Measurements from ENCODE around the gene ATXN7L3B. TPM values are rescaled to one million over a fixed set of nuclear protein-coding genes. Genes with fewer than 3 reads are reported as not detected.
A peak's percentile ranks its signal among the peaks of the same experiment; 100 is the strongest.
"Not testable (repeated sequence)": the region's sequence is repeated elsewhere in the genome, so short reads cannot be mapped to it uniquely, and the experiment has no call there.

Gene ATXN7L3B
- total RNA-seq, 1 donor from 2014 or later, result 47.0 TPM

DNA sequence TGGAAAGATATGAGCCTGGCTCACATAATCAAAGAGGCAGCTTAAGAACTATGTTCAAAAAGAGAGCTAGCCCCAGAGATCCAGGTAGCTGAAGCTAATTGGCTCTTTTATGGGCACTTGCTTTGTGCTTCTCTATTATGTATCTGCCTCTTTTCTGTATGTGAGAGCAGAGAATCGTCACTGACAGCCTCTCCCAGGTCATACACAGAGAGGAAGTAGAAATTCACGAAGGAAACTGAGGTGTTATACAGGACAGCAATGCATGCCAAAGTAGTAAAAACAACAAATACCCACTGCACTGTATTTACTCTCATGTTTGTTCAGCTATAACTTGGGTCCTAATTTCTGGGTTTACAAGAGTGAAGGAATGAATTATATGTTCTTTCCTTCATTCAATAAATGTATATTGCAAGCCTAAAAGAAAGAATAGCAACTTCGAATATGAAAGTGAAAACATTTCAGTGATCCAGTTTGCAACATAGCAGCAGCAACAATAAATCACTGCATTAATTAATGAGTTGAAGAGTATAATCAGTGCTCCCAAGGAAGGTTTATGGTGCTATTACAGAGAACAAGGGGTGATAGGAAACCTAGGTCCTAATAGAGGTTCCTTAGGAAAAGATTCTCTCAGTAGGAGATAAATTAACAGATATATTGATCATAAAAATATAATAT, 47.1 kb upstream of the ATXN7L3B start:
- Histone ChIP-seq H2AFZ (replicated peaks) (no peak overlapping the region), H3K4me2 (no peak overlapping the region), H3K9me3 (ENCODE audit: low read depth) (no peaks in the 10 kb centered on the region), H4K20me1 (ENCODE audit: low read depth) (no peaks in the 10 kb centered on the region), H3K4me1 (no peaks in the 10 kb centered on the region), H3K27me3 (no peaks in the 10 kb centered on the region), H3K27ac (no peak overlapping the region), H3F3A (ENCODE audit: low read depth) (no peaks in the 10 kb centered on the region), H3K9ac (no peak overlapping the region), H3K4me3 (no peak overlapping the region), H3K79me2 (ENCODE audit: low read depth) (no peaks in the 10 kb centered on the region), H3K36me3 (no peaks in the 10 kb centered on the region)
- no peak overlapping the region for H3K27ac Mint-ChIP-seq
- no peaks in the 10 kb centered on the region for H3K36me3 Mint-ChIP-seq
- no peak for DNase-seq (ENCODE audit: low spot score)
- no peaks in the 10 kb centered on the region for H3K27me3 Mint-ChIP-seq (ENCODE audit: insufficient read depth, low read depth)
- no peaks in the 10 kb centered on the region for H3K4me1 Mint-ChIP-seq
- no peaks in the 10 kb centered on the region for H3K9me3 Mint-ChIP-seq
- no peak overlapping the region for H3K4me3 Mint-ChIP-seq
- no peak for TF ChIP-seq EZH2phosphoT487 (IDR thresholded peaks at IDR 0.05)
- TF ChIP-seq EZH2 (IDR thresholded peaks at IDR 0.05), result no peak
- TF ChIP-seq, protein P1, sequence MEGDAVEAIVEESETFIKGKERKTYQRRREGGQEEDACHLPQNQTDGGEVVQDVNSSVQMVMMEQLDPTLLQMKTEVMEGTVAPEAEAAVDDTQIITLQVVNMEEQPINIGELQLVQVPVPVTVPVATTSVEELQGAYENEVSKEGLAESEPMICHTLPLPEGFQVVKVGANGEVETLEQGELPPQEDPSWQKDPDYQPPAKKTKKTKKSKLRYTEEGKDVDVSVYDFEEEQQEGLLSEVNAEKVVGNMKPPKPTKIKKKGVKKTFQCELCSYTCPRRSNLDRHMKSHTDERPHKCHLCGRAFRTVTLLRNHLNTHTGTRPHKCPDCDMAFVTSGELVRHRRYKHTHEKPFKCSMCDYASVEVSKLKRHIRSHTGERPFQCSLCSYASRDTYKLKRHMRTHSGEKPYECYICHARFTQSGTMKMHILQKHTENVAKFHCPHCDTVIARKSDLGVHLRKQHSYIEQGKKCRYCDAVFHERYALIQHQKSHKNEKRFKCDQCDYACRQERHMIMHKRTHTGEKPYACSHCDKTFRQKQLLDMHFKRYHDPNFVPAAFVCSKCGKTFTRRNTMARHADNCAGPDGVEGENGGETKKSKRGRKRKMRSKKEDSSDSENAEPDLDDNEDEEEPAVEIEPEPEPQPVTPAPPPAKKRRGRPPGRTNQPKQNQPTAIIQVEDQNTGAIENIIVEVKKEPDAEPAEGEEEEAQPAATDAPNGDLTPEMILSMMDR (IDR thresholded peaks at IDR 0.05), result no peak

GRCh38 chr12:74491374-74491773, 46.3 kb upstream of the ATXN7L3B start:
- no peak overlapping the region for H3K27ac ChIP-seq
- no peaks in the 10 kb centered on the region for H3F3A ChIP-seq (ENCODE audit: low read depth)
- no peak overlapping the region for H3K4me2 ChIP-seq
- no peak for DNase-seq (ENCODE audit: low spot score)
- no peaks in the 10 kb centered on the region for H3K79me2 ChIP-seq (ENCODE audit: low read depth)
- H3K4me3 ChIP-seq, result no peak overlapping the region
- no peaks in the 10 kb centered on the region for H3K4me1 ChIP-seq
- Mint-ChIP-seq H3K4me1 (no peaks in the 10 kb centered on the region), H3K27me3 (ENCODE audit: insufficient read depth, low read depth) (no peaks in the 10 kb centered on the region), H3K9me3 (no peaks in the 10 kb centered on the region), H3K27ac (no peak overlapping the region), H3K36me3 (no peaks in the 10 kb centered on the region), H3K4me3 (no peak overlapping the region)
- no peaks in the 10 kb centered on the region for H4K20me1 ChIP-seq (ENCODE audit: low read depth)
- H3K27me3 ChIP-seq, result no peaks in the 10 kb centered on the region
- peak overlapping the region; percentile 21 for H2AFZ ChIP-seq (replicated peaks)
- no peaks in the 10 kb centered on the region for H3K36me3 ChIP-seq
- no peaks in the 10 kb centered on the region for H3K9me3 ChIP-seq (ENCODE audit: low read depth)
- H3K9ac ChIP-seq, result no peak overlapping the region
- TF ChIP-seq EZH2 (IDR thresholded peaks at IDR 0.05), result no peak
- TF ChIP-seq, protein P1 (IDR thresholded peaks at IDR 0.05), result no peak
- no peak for TF ChIP-seq EZH2phosphoT487 (IDR thresholded peaks at IDR 0.05)

GRCh38 chr12:74499192-74499591, 38.4 kb upstream of the ATXN7L3B start:
- no peak overlapping the region for H3K4me3 ChIP-seq
- DNase-seq (ENCODE audit: low spot score), result no peak
- no peaks in the 10 kb centered on the region for H3K9me3 ChIP-seq (ENCODE audit: low read depth)
- no peak overlapping the region for H2AFZ ChIP-seq (replicated peaks)
- H3F3A ChIP-seq (ENCODE audit: low read depth), result no peaks in the 10 kb centered on the region
- no peak overlapping the region for H3K4me2 ChIP-seq
- H3K9me3 Mint-ChIP-seq, result no peaks in the 10 kb centered on the region
- no peaks in the 10 kb centered on the region for H4K20me1 ChIP-seq (ENCODE audit: low read depth)
- no peak overlapping the region for H3K4me3 Mint-ChIP-seq
- H3K27ac Mint-ChIP-seq, result no peak overlapping the region
- H3K27me3 ChIP-seq, result no peaks in the 10 kb centered on the region
- no peak overlapping the region for H3K27ac ChIP-seq
- H3K4me1 Mint-ChIP-seq, result no peaks in the 10 kb centered on the region
- no peaks in the 10 kb centered on the region for H3K36me3 ChIP-seq
- TF ChIP-seq EZH2 (IDR thresholded peaks at IDR 0.05), result no peak
- TF ChIP-seq EZH2phosphoT487 (IDR thresholded peaks at IDR 0.05), result no peak
- TF ChIP-seq, protein P1 (IDR thresholded peaks at IDR 0.05), result no peak
- no peaks in the 10 kb centered on the region for H3K27me3 Mint-ChIP-seq (ENCODE audit: insufficient read depth, low read depth)
- H3K36me3 Mint-ChIP-seq, result no peaks in the 10 kb centered on the region
- no peaks in the 10 kb centered on the region for H3K79me2 ChIP-seq (ENCODE audit: low read depth)
- no peaks in the 10 kb centered on the region for H3K4me1 ChIP-seq
- H3K9ac ChIP-seq, result no peak overlapping the region

- H3K4me3 ChIP-seq; H3K36me3 ChIP-seq; H4K20me1 ChIP-seq (ENCODE audit: low read depth); H3K4me2 ChIP-seq; H3K36me3 Mint-ChIP-seq; H3K9me3 ChIP-seq (ENCODE audit: low read depth); H3K27me3 Mint-ChIP-seq (ENCODE audit: insufficient read depth, low read depth); H3K79me2 ChIP-seq (ENCODE audit: low read depth); DNase-seq (ENCODE audit: low spot score); H3K4me1 Mint-ChIP-seq; H3K4me1 ChIP-seq; H3K9me3 Mint-ChIP-seq; H3K27me3 ChIP-seq; H3K27ac ChIP-seq; H3K9ac ChIP-seq; H3F3A ChIP-seq (ENCODE audit: low read depth); H3K27ac Mint-ChIP-seq: not testable (repeated sequence)
- peak overlapping the region; percentile 63 for H2AFZ ChIP-seq (replicated peaks)
- H3K4me3 Mint-ChIP-seq, result peak overlapping the region; percentile 60
Observed at GRCh38 chr12:74508873-74509657, 28.6 kb upstream of the ATXN7L3B start.

All from neural progenitor cell (in vitro differentiated cells).